ENCODE results near the gene MRTO4. TPM values are rescaled to one million over a fixed set of nuclear protein-coding genes. Genes with fewer than 3 reads are reported as not detected.
A peak's percentile ranks its signal among the peaks of the same experiment; 100 is the strongest.
"Not testable (repeated sequence)": the region's sequence is repeated elsewhere in the genome, so short reads cannot be mapped to it uniquely, and the experiment has no call there.

MRTO4 gene
- total and polyA plus RNA-seq, 12 donors = 8.4 to 52.2 (median 13.3) TPM

GRCh38 chr1:19262744-19263143 is 11.1 kb downstream of the MRTO4 start:
- Histone ChIP-seq H3K4me1 (peaks cover 0 to 2% (median 0%) of the 10 kb centered on the region in 9 donors), H3K27me3 (no peaks in the 10 kb centered on the region), H3K4me3 (no peak overlapping the region), H3K36me3 (peaks cover 0 to 32% (median 19%) of the 10 kb centered on the region in 9 donors), H3K27ac (no peak overlapping the region), H3K9me3 (no peaks in the 10 kb centered on the region)
- WGBS, 2 donors = 91 to 94% methylated on average over 5 of the region's 5 CpGs
- ATAC-seq (no peak), DNase-seq (no peak)
- TF ChIP-seq, protein P1, sequence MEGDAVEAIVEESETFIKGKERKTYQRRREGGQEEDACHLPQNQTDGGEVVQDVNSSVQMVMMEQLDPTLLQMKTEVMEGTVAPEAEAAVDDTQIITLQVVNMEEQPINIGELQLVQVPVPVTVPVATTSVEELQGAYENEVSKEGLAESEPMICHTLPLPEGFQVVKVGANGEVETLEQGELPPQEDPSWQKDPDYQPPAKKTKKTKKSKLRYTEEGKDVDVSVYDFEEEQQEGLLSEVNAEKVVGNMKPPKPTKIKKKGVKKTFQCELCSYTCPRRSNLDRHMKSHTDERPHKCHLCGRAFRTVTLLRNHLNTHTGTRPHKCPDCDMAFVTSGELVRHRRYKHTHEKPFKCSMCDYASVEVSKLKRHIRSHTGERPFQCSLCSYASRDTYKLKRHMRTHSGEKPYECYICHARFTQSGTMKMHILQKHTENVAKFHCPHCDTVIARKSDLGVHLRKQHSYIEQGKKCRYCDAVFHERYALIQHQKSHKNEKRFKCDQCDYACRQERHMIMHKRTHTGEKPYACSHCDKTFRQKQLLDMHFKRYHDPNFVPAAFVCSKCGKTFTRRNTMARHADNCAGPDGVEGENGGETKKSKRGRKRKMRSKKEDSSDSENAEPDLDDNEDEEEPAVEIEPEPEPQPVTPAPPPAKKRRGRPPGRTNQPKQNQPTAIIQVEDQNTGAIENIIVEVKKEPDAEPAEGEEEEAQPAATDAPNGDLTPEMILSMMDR (IDR thresholded peaks at IDR 0.05) = no peak
- intact Hi-C loops (cut with DNase I) = no loop called here

- ATAC-seq (no peak), DNase-seq (no peak)
- TF ChIP-seq, protein P1 (IDR thresholded peaks at IDR 0.05) = no peak
- intact Hi-C loops (cut with DNase I) = no loop called here
- Histone ChIP-seq H3K4me3 (no peak overlapping the region), H3K4me1 (no peaks in the 10 kb centered on the region), H3K36me3 (no peaks in the 10 kb centered on the region), H3K9me3 (no peaks in the 10 kb centered on the region), H3K27ac (no peak overlapping the region), H3K27me3 (peaks cover 0 to 4% (median 0%) of the 10 kb centered on the region in 7 donors)
- 85 to 92% methylated on average over 11 of the region's 11 CpGs for WGBS, 2 donors
These were observed 16.8 kb downstream of the MRTO4 start for GRCh38 chr1:19268445-19268844.

GRCh38 chr1:19269427-19270342 is 18.1 kb downstream of the MRTO4 start:
- intact Hi-C loops (cut with DNase I); DNase-seq; H3K4me1 ChIP-seq; H3K27ac ChIP-seq; H3K9me3 ChIP-seq; H3K36me3 ChIP-seq; ATAC-seq; H3K4me3 ChIP-seq: not testable (repeated sequence)
- WGBS, 2 donors = 46 to 83% methylated on average over 7 to 9 of the region's 9 CpGs
- H3K27me3 ChIP-seq = peaks cover 0 to 17% (median 7%) of the 10 kb centered on the region in 7 donors
- TF ChIP-seq, protein P1 (IDR thresholded peaks at IDR 0.05) = peak in 2 of 9 donors; percentile 16 to 20

- ATAC-seq; H3K36me3 ChIP-seq; intact Hi-C loops (cut with DNase I): not testable (repeated sequence)
These were observed 18.7 kb downstream of the MRTO4 start for GRCh38 chr1:19270343-19270730.

DNA sequence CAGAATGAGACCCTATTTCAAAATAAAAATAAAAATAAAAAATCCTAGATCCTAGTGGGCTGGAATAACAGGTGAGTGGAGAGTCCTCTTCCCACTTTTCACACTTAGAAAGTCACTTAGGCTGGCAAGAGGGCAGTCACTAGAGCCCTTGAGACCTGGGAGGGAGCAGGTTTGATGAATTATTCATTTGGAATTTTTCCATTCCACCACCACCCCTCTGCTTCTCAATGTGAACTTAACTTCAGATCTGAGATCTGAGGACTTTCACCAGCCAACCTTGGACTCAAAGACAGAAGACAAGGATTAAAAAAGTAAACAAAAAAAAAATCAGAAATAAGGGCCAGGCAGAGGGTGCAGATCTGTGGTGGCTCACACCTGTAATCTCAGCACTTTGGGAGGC is 20.5 kb downstream of the MRTO4 start:
- TF ChIP-seq, protein P1 (IDR thresholded peaks at IDR 0.05) = no peak
- Histone ChIP-seq H3K27me3 (peaks cover 0 to 20% (median 7%) of the 10 kb centered on the region in 7 donors), H3K4me3 (no peak overlapping the region), H3K9me3 (peaks cover 0 to 19% (median 4%) of the 10 kb centered on the region in 11 donors), H3K36me3 (no peaks in the 10 kb centered on the region), H3K4me1 (peaks cover 0 to 4% (median 0%) of the 10 kb centered on the region in 9 donors), H3K27ac (no peak overlapping the region)
- no peak for DNase-seq
- intact Hi-C loops (cut with DNase I) = no loop called here
- no peak for ATAC-seq

More at GRCh38 chr1:19270343-19270730, 18.7 kb downstream of the MRTO4 start:
- H3K4me3 ChIP-seq, H3K9me3 ChIP-seq, DNase-seq, H3K27ac ChIP-seq, H3K4me1 ChIP-seq: not testable (repeated sequence)
- peaks cover 0 to 20% (median 7%) of the 10 kb centered on the region in 7 donors for H3K27me3 ChIP-seq
- 87 to 91% methylated on average over 6 of the region's 6 CpGs for WGBS, 2 donors
